Coronary artery (tissue), 2 donors: ENCODE measurements around the gene SLC16A4.
A peak's percentile ranks its signal among the peaks of the same experiment; 100 is the strongest.

ENCODE experiments used
- DNase-seq: peaks from one replicate; pipeline ENCODE4 v3.0.0-alpha.2; 2017; ENCODE audit warnings: low spot score
- H3K27ac ChIP-seq, 2 donors: fragments of 200-600 bp; sonication (generic); one replicate each; pipeline ENCODE4 v1.5.1; 2016 to 2019
- H3K4me3 ChIP-seq: fragments of 200-600 bp; sonication (generic); 2 replicates; pipeline ENCODE4 v1.5.1; 2016; ENCODE audit warnings: mild to moderate bottlenecking, moderate library complexity
- CTCF ChIP-seq: fragments of 200-600 bp; sonication (generic); IDR thresholded peaks from one replicate; pipeline ENCODE4 v1.5.1; 2019; ENCODE audit warnings: antibody characterized with exemption

The SLC16A4 gene

GRCh38 chr1:110356379-110356778, 34.4 kb downstream of the SLC16A4 start:
- DNase-seq = no peak
- no peak for TF ChIP-seq CTCF
- no peak overlapping the region for H3K27ac ChIP-seq

GRCh38 chr1:110355321-110355720, 35.5 kb downstream of the SLC16A4 start:
- no peak for TF ChIP-seq CTCF
- DNase-seq = no peak
- Histone ChIP-seq H3K4me3 (no peak overlapping the region), H3K27ac (no peak overlapping the region)

More at GRCh38 chr1:110356379-110356778, 34.4 kb downstream of the SLC16A4 start:
- no peak overlapping the region for H3K4me3 ChIP-seq

- no peak for TF ChIP-seq CTCF
- DNase-seq = no peak
- no peak overlapping the region for H3K27ac ChIP-seq
- no peak overlapping the region for H3K4me3 ChIP-seq
These were observed 40.5 kb downstream of the SLC16A4 start for GRCh38 chr1:110350360-110350759.

- Histone ChIP-seq H3K4me3 (no peak overlapping the region), H3K27ac (no peak overlapping the region)
- no peak for TF ChIP-seq CTCF
These were observed 42.1 kb downstream of the SLC16A4 start for GRCh38 chr1:110348771-110349170.

GRCh38 chr1:110348050-110348449, 42.8 kb downstream of the SLC16A4 start:
- no peak overlapping the region for H3K27ac ChIP-seq
- no peak for TF ChIP-seq CTCF
- H3K4me3 ChIP-seq = no peak overlapping the region
- no peak for DNase-seq

More at GRCh38 chr1:110348771-110349170, 42.1 kb downstream of the SLC16A4 start:
- DNase-seq = no peak

- DNase-seq = no peak
- H3K4me3 ChIP-seq = peak overlapping the region; percentile 4
- no peak overlapping the region for H3K27ac ChIP-seq
- TF ChIP-seq CTCF = no peak
These were observed 43.5 kb downstream of the SLC16A4 start for GRCh38 chr1:110347182-110347893.

- no peak overlapping the region for H3K4me3 ChIP-seq
These were observed 44.1 kb downstream of the SLC16A4 start for GRCh38 chr1:110346690-110347089.

More at GRCh38 chr1:110346690-110347089, 44.1 kb downstream of the SLC16A4 start:
- no peak for TF ChIP-seq CTCF
- H3K27ac ChIP-seq = no peak overlapping the region
- DNase-seq = no peak
